Tibial nerve (tissue), 4 donors: Measurements from ENCODE around the gene SYNGR3. TPM values are rescaled to one million over a fixed set of nuclear protein-coding genes. Genes with fewer than 3 reads are reported as not detected.

Experiments
- DNase-seq, 2 donors: peaks; one replicate each; pipeline ENCODE4 v3.0.0-alpha.2; 2019; ENCODE audit warnings: low spot score in 2 of 2
- H3K27ac ChIP-seq, 4 donors: fragments of 200-600 bp; sonication (generic) in 3 of 4; one replicate each; pipeline ENCODE4 v1.5.1; 2017 to 2019; ENCODE audit warnings: mild to moderate bottlenecking in 1 of 4
- H3K27me3 ChIP-seq, 2 donors: fragments of 200-600 bp; sonication (generic) in 1 of 2; one replicate each; pipeline versions ENCODE4 v1.5.1 to v1.6.0; 2017 to 2019
- H3K36me3 ChIP-seq, 3 donors: fragments of 200-600 bp; sonication (generic); one replicate each; pipeline ENCODE4 v1.5.1; 2018 to 2019
- H3K4me1 ChIP-seq, 4 donors: fragments of 200-600 bp; sonication (generic) in 3 of 4; one replicate each; pipeline ENCODE4 v1.5.1; 2017 to 2019
- H3K4me3 ChIP-seq, 4 donors: fragments of 200-600 bp; sonication (generic) in 3 of 4; one replicate each; pipeline ENCODE4 v1.5.1; 2017 to 2019; ENCODE audit warnings: mild to moderate bottlenecking in 1 of 4, moderate library complexity in 1 of 4
- H3K9me3 ChIP-seq, 4 donors: fragments of 200-600 bp; sonication (generic) in 3 of 4; one replicate each; pipeline ENCODE4 v1.5.1; 2017 to 2019
- CTCF ChIP-seq, 5 experiments: fragments of 200-600 bp in 3 of 5; fragments of 450-650 bp in 2 of 5; sonication (generic) in 3 of 5; IDR thresholded peaks; one replicate each; pipeline ENCODE4 v1.5.1; 2016 to 2019; ENCODE audit warnings: antibody characterized with exemption in 5 of 5, mild to moderate bottlenecking in 3 of 5, moderate library complexity in 2 of 5
- EP300 ChIP-seq, 2 donors: sonication (generic); formaldehyde crosslinking; IDR thresholded peaks; one replicate each; pipeline ENCODE4 v1.6.1; 2017; ENCODE audit warnings: antibody characterized with exemption in 2 of 2, mild to moderate bottlenecking in 1 of 2
- POLR2A ChIP-seq, 2 donors: fragments of 450-650 bp; IDR thresholded peaks; one replicate each; pipeline ENCODE4 v1.6.1; 2017; ENCODE audit warnings: antibody characterized with exemption in 2 of 2, mild to moderate bottlenecking in 2 of 2, moderate library complexity in 2 of 2
- WGBS, 2 donors: methylation state at CpG; one replicate each; pipeline ENCODE4 v1.1.5; 2018; 5-methylcytosine and 5-hydroxymethylcytosine counted together
- total RNA-seq, 4 donors: library from RNA; depleted of rRNA; stranded (reverse); fragments of >200 nt; gene quantifications; one replicate each; pipeline ENCODE4 v1.1.0, GENCODE V29; 2016

Gene SYNGR3
- total RNA-seq, 4 donors from 2014 or later: 3.9 TPM; not detected in 3

DNA sequence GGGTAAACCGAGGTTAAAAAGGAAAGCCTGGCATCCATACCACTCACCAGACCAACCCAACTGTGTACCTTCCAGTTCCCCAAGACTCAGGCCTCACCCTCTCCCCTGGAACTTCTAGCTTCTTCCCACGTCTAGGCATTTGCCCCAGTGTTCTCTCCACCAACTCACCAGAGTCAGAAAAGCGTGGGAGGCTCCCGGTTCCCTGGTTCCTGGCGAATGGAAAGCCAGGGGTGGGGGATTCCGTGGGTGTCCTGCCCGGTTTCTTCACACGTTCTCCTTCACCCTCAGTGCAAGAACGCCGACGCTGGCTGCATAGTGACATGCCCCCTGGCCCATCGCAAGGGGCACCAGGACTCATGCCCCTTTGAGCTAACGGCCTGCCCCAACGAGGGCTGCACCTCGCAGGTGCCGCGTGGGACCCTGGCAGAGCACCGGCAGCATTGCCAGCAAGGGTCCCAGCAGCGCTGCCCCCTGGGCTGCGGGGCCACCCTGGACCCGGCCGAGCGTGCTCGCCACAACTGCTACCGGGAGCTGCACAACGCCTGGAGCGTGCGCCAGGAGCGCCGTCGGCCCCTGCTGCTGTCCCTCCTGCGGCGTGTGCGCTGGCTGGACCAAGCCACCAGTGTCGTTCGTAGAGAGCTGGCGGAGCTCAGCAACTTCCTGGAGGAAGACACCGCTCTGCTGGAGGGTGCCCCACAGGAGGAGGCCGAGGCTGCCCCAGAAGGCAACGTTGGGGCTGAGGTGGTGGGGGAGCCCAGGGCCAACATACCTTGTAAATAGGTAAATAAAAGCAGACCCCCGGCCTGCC lies 21.4 kb upstream of the SYNGR3 start:
- Histone ChIP-seq H3K36me3 (no peaks in the 10 kb centered on the region), H3K4me3 (no peak overlapping the region), H3K9me3 (no peaks in the 10 kb centered on the region), H3K27ac (no peak overlapping the region), H3K4me1 (peaks cover 0 to 38% (median 34%) of the 10 kb centered on the region in 4 donors), H3K27me3 (no peaks in the 10 kb centered on the region)
- no peak for DNase-seq
- no peak for TF ChIP-seq EP300 (IDR thresholded peaks at IDR 0.05)
- TF ChIP-seq CTCF (IDR thresholded peaks at IDR 0.05): no peak
- TF ChIP-seq POLR2A (IDR thresholded peaks at IDR 0.05): no peak
- 84 to 86% methylated on average over 35 to 37 of the region's 41 CpGs for WGBS, 2 donors

GRCh38 chr16:1971796-1972489 lies 17.8 kb upstream of the SYNGR3 start, which contains the start of gene TBL3:
TSS of gene TBL3 (plus strand) at chr16:1972053. CDS start at chr16:1972165, 112 bp downstream.
- peak; percentile 92 to 100 for TF ChIP-seq EP300 (IDR thresholded peaks at IDR 0.05)
- peak in 2 of 5 experiments; percentile 49 to 73 for TF ChIP-seq CTCF (IDR thresholded peaks at IDR 0.05)
- TF ChIP-seq POLR2A (IDR thresholded peaks at IDR 0.05): peak; percentile 93 to 97
- H3K36me3 ChIP-seq: peaks cover 0 to 31% (median 22%) of the 10 kb centered on the region in 3 donors
- WGBS, 2 donors: 1% methylated on average over 29 to 45 of the region's 78 CpGs
- DNase-seq: peak; percentile 85 to 87
- peaks cover 0 to 27% (median 20%) of the 10 kb centered on the region in 4 donors for H3K4me1 ChIP-seq
- H3K9me3 ChIP-seq: no peaks in the 10 kb centered on the region
- H3K4me3 ChIP-seq: peak within 1 kb of the TSS; percentile 77 to 100 (median 84)
- peak within 1 kb of the TSS; percentile 71 to 95 (median 91) for H3K27ac ChIP-seq
- H3K27me3 ChIP-seq: no peaks in the 10 kb centered on the region

- no peak for TF ChIP-seq EP300 (IDR thresholded peaks at IDR 0.05)
- TF ChIP-seq POLR2A (IDR thresholded peaks at IDR 0.05): no peak
- no peak for TF ChIP-seq CTCF (IDR thresholded peaks at IDR 0.05)
- no peak for DNase-seq
- peaks cover 0 to 27% (median 20%) of the 10 kb centered on the region in 4 donors for H3K4me1 ChIP-seq
These were observed 17.3 kb upstream of the SYNGR3 start for GRCh38 chr16:1972490-1972877.

DNA sequence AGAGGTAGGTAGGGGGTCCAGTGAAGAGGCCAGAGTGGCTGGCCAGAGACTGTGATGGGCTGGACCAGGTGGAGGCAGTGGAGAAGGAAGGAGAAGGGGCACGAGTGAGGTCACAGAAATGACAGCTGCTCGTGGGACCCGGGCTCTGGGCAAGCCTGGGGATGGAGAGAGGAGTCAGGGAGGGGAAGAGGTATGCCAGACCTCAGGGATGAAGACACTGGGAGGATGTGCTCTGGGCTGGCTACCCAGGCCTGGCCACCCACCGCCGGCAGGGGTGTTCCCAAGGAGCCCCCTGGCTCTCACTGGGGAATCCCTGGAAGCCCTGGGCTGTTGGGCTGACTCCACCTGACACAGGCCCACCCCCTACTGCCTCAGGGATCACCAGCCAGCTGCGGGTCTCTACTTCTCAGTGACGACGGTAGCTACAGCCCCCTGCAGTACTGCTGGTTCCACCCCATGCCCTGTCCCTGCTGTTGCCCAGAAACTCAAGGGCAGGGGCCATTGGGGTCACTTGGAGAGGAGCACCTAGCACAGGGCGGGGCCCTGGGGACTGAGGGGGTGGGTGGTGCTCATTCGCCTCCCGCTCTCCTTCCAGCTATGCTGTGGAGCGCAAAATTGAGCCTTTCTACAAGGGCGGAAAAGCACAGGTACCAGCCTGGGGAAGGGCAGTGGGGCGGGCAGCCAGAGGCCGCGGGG lies 16.2 kb upstream of the SYNGR3 start:
- peaks cover 0 to 27% (median 20%) of the 10 kb centered on the region in 4 donors for H3K4me1 ChIP-seq
- no peak for DNase-seq
- no peak overlapping the region for H3K4me3 ChIP-seq
- 82 to 89% methylated on average over 15 to 16 of the region's 16 CpGs for WGBS, 2 donors
- H3K36me3 ChIP-seq: peaks cover 0 to 48% (median 36%) of the 10 kb centered on the region in 3 donors
- TF ChIP-seq CTCF (IDR thresholded peaks at IDR 0.05) (no peak), EP300 (IDR thresholded peaks at IDR 0.05) (no peak), POLR2A (IDR thresholded peaks at IDR 0.05) (no peak)
- peaks cover 0 to 12% of the 10 kb centered on the region in 2 donors for H3K27me3 ChIP-seq
- H3K27ac ChIP-seq: no peak overlapping the region
- H3K9me3 ChIP-seq: no peaks in the 10 kb centered on the region

More at GRCh38 chr16:1972490-1972877, 17.3 kb upstream of the SYNGR3 start:
- Histone ChIP-seq H3K36me3 (peaks cover 0 to 37% (median 26%) of the 10 kb centered on the region in 3 donors), H3K27ac (peak overlapping the region in 3 of 4 donors; percentile 90 to 95 (median 92)), H3K9me3 (no peaks in the 10 kb centered on the region), H3K27me3 (peaks cover 0 to 5% of the 10 kb centered on the region in 2 donors), H3K4me3 (peak overlapping the region; percentile 77 to 100 (median 84))
- 4% methylated on average over 15 to 17 of the region's 22 CpGs for WGBS, 2 donors
